SK-N-SH treated with all-trans-retinoic acid at 6 μM for 48 hours (cell line): ENCODE data around the gene BCKDHB.

ENCODE experiments used
- ATAC-seq: fragments of 200-7000 bp; cut with Tn5 transposase; 3 replicates; pipeline ENCODE4 v1.9.1; 2020; ENCODE audit warnings: mild to moderate bottlenecking, moderate library complexity
- ARNTL ChIP-seq: fragments of 450-650 bp; formaldehyde crosslinking; IDR thresholded peaks from 2 replicates; pipeline ENCODE4 v1.5.0; 2020; ENCODE audit warnings: low read depth, mild to moderate bottlenecking, moderate library complexity, borderline replicate concordance
- BACH2 ChIP-seq: fragments of 250-450 bp; sonication (Bioruptor Pico); IDR thresholded peaks from 2 replicates; pipeline ENCODE4 v1.9.0; 2021; ENCODE audit warnings: mild to moderate bottlenecking, borderline replicate concordance
- CREB5 ChIP-seq: fragments of 250-450 bp; sonication (Bioruptor Pico); IDR thresholded peaks from 2 replicates; pipeline ENCODE4 v1.5.1; 2020; ENCODE audit warnings: low read depth, mild to moderate bottlenecking, moderate library complexity
- CSRNP3 ChIP-seq: fragments of 250-450 bp; sonication (Bioruptor Pico); IDR thresholded peaks from 2 replicates; pipeline ENCODE4 v1.5.1; 2021; ENCODE audit warnings: mild to moderate bottlenecking, moderate library complexity
- GLIS3 ChIP-seq: fragments of 250-450 bp; sonication (Bioruptor Pico); IDR thresholded peaks from 2 replicates; pipeline ENCODE4 v1.5.0; 2020; ENCODE audit warnings: mild to moderate bottlenecking, moderate library complexity
- ISL1 ChIP-seq: fragments of 250-450 bp; sonication (Bioruptor Pico); IDR thresholded peaks from 2 replicates; pipeline ENCODE4 v2.1.2; 2022; ENCODE audit warnings: mild to moderate bottlenecking, moderate library complexity
- PATZ1 ChIP-seq: fragments of 250-450 bp; sonication (Bioruptor Pico); IDR thresholded peaks from 2 replicates; pipeline ENCODE4 v1.8.0; 2020; ENCODE audit warnings: mild to moderate bottlenecking, moderate library complexity, borderline replicate concordance
- POU6F1 ChIP-seq: fragments of 250-450 bp; sonication (Bioruptor Pico); IDR thresholded peaks from 2 replicates; pipeline ENCODE4 v1.8.0; 2021; ENCODE audit warnings: low read depth, mild to moderate bottlenecking, moderate library complexity, borderline replicate concordance
- PPARA ChIP-seq: fragments of 250-450 bp; sonication (Bioruptor Pico); IDR thresholded peaks from 2 replicates; pipeline ENCODE4 v1.5.0; 2020; ENCODE audit warnings: mild to moderate bottlenecking, borderline replicate concordance
- SNAI2 ChIP-seq: fragments of 250-450 bp; sonication (Bioruptor Pico); IDR thresholded peaks from 2 replicates; pipeline ENCODE4 v1.5.0; 2020; ENCODE audit warnings: mild to moderate bottlenecking, moderate library complexity
- TCF4 ChIP-seq: fragments of 250-450 bp; sonication (Bioruptor Pico); IDR thresholded peaks from 2 replicates; pipeline ENCODE4 v1.8.0; 2021; ENCODE audit warnings: mild to moderate bottlenecking, moderate library complexity, borderline replicate concordance
- TOX ChIP-seq: fragments of 250-450 bp; sonication (Bioruptor Pico); IDR thresholded peaks from 2 replicates; pipeline ENCODE4 v1.8.0; 2021; ENCODE audit warnings: mild to moderate bottlenecking, moderate library complexity, borderline replicate concordance
- TSHZ2 ChIP-seq: fragments of 250-450 bp; sonication (Bioruptor Pico); IDR thresholded peaks from 2 replicates; pipeline ENCODE4 v1.5.0; 2020; ENCODE audit warnings: mild to moderate bottlenecking, moderate library complexity
- ZC3H10 ChIP-seq: fragments of 250-450 bp; sonication (Bioruptor Pico); IDR thresholded peaks from 2 replicates; pipeline ENCODE4 v1.5.1; 2021; ENCODE audit warnings: mild to moderate bottlenecking, moderate library complexity
- ZFP3 ChIP-seq: fragments of 250-450 bp; sonication (Bioruptor Pico); IDR thresholded peaks from 2 replicates; pipeline ENCODE4 v1.5.0; 2020; ENCODE audit warnings: mild to moderate bottlenecking, moderate library complexity
- ZFP30 ChIP-seq: fragments of 450-650 bp; formaldehyde crosslinking; IDR thresholded peaks from 2 replicates; pipeline ENCODE4 v1.5.0; 2022; ENCODE audit warnings: mild to moderate bottlenecking, moderate library complexity
- ZNF565 ChIP-seq: fragments of 450-650 bp; formaldehyde crosslinking; conservative IDR thresholded peaks from 2 replicates; pipeline ENCODE4 v1.5.0; 2020; ENCODE audit warnings: low read depth, mild to moderate bottlenecking, moderate library complexity
- ZNF70 ChIP-seq: fragments of 450-650 bp; formaldehyde crosslinking; IDR thresholded peaks from 2 replicates; pipeline ENCODE4 v1.5.0; 2020; ENCODE audit warnings: mild to moderate bottlenecking, moderate library complexity
- ZNF8 ChIP-seq: fragments of 450-650 bp; formaldehyde crosslinking; IDR thresholded peaks from 2 replicates; pipeline ENCODE4 v1.5.0; 2020; ENCODE audit warnings: mild to moderate bottlenecking, moderate library complexity

The BCKDHB gene

GRCh38 chr6:80348263-80348662 lies 241.8 kb downstream of the BCKDHB start:
- TF ChIP-seq BACH2 (CRISPR knock-in tag), result no peak
- TF ChIP-seq TOX (CRISPR knock-in tag), result no peak
- no peak for TF ChIP-seq CSRNP3
- no peak for TF ChIP-seq ZNF70 (CRISPR knock-in tag)
- no peak for TF ChIP-seq ARNTL (CRISPR knock-in tag)
- TF ChIP-seq ZFP30, result no peak
- TF ChIP-seq ZNF565 (CRISPR knock-in tag), result no peak
- no peak for TF ChIP-seq TSHZ2 (CRISPR knock-in tag)
- TF ChIP-seq ZNF8 (CRISPR knock-in tag), result no peak
- TF ChIP-seq PPARA (CRISPR knock-in tag), result no peak
- TF ChIP-seq PATZ1 (CRISPR knock-in tag), result no peak
- no peak for TF ChIP-seq SNAI2 (CRISPR knock-in tag)
- no peak for ATAC-seq

GRCh38 chr6:80356000-80356399 lies 249.5 kb downstream of the BCKDHB start:
- no peak for ATAC-seq
- TF ChIP-seq ARNTL (CRISPR knock-in tag) (no peak), POU6F1 (CRISPR knock-in tag) (no peak), BACH2 (CRISPR knock-in tag) (no peak), ZNF70 (CRISPR knock-in tag) (no peak), CSRNP3 (no peak), ISL1 (CRISPR knock-in tag) (no peak)

GRCh38 chr6:80356545-80356944 lies 250.1 kb downstream of the BCKDHB start:
- no peak for ATAC-seq
- TF ChIP-seq ZNF565 (CRISPR knock-in tag) (no peak), ZFP3 (no peak), ISL1 (CRISPR knock-in tag) (no peak), PATZ1 (CRISPR knock-in tag) (no peak), PPARA (CRISPR knock-in tag) (no peak), TOX (CRISPR knock-in tag) (no peak), CREB5 (CRISPR knock-in tag) (no peak), GLIS3 (CRISPR knock-in tag) (no peak), CSRNP3 (no peak), ZNF8 (CRISPR knock-in tag) (no peak), ZC3H10 (CRISPR knock-in tag) (no peak), TCF4 (CRISPR knock-in tag) (no peak), ARNTL (CRISPR knock-in tag) (no peak), ZFP30 (no peak), POU6F1 (CRISPR knock-in tag) (no peak)
